Jurkat, Clone E6-1 (cell line): Measurements from ENCODE around the gene COL13A1.

ENCODE experiments used
- DNase-seq: peaks from one replicate; pipeline ENCODE4 v3.0.0-alpha.2; 2011; ENCODE audit warnings: low read depth, low spot score
- H3K4me3 ChIP-seq: 2 replicates; pipeline ENCODE4 v1.5.1; 2011; ENCODE audit warnings: mild to moderate bottlenecking, low read length, control low read depth, moderate library complexity

Gene COL13A1

GRCh38 chr10:69858201-69858600 lies 56.5 kb downstream of the COL13A1 start:
- no peak for DNase-seq

GRCh38 chr10:69860271-69860670 lies 58.6 kb downstream of the COL13A1 start:
- no peak overlapping the region for H3K4me3 ChIP-seq
- DNase-seq = peak; percentile 84

More at GRCh38 chr10:69858201-69858600, 56.5 kb downstream of the COL13A1 start:
- no peak overlapping the region for H3K4me3 ChIP-seq

- DNase-seq = peak; percentile 65
- no peak overlapping the region for H3K4me3 ChIP-seq
Measured at GRCh38 chr10:69861251-69862240, 59.8 kb downstream of the COL13A1 start.

DNA sequence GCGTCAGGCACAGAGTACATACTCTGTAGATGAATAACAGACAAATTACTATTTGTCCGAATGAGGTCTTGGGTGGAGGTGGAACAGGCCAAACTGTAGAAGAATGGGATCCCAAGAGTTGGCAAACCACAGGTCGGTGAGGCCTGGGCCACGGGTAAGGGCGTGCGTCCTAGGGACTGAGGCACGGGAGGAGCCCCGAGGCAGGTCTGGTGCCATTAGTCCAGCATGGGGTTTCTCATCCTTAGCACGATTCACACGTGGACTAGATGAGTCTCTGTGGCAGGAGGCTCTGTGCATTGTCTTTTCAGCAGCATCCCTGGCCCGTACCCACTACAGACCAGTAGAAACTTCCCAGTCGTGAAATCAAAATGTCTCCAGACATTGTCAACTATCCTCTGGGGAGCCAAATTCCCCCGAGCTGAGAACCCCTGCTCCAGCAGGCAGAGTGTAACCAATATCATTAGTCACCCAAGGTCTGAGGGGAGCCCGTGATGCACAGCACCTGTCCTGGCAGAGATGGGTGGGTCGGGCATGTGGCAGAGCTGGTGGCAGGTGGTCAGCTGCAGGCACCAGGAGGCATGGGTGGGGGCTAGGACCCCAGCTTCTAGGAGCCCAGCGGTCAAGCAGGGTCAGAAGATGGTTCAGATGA lies 61.3 kb downstream of the COL13A1 start:
- H3K4me3 ChIP-seq = no peak overlapping the region
- DNase-seq = no peak

- no peak for DNase-seq
Measured at GRCh38 chr10:69863580-69863979, 61.9 kb downstream of the COL13A1 start.

GRCh38 chr10:69864321-69864720 lies 62.6 kb downstream of the COL13A1 start:
- DNase-seq = no peak
- H3K4me3 ChIP-seq = no peak overlapping the region

More at GRCh38 chr10:69863580-69863979, 61.9 kb downstream of the COL13A1 start:
- no peak overlapping the region for H3K4me3 ChIP-seq

DNA sequence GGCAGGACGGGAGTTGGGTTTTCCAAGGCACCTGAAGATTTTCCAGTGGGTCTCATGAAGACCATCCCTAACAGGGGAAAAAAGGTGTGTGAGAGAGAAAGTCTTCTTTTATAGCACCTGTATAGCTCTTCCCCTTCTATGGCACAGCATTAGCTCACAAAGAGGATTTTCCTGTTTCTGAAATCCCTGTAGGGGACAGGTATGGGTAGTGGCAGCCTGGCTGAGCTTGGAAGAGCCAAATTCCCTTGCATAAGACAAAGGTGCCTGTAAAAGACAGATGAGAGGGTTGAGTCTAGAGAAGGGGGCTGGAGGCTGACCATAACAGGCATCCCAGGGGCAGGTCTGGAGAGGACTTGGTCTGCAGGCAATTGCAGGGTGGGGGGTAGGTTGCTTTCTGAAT lies 63.7 kb downstream of the COL13A1 start:
- no peak for DNase-seq

DNA sequence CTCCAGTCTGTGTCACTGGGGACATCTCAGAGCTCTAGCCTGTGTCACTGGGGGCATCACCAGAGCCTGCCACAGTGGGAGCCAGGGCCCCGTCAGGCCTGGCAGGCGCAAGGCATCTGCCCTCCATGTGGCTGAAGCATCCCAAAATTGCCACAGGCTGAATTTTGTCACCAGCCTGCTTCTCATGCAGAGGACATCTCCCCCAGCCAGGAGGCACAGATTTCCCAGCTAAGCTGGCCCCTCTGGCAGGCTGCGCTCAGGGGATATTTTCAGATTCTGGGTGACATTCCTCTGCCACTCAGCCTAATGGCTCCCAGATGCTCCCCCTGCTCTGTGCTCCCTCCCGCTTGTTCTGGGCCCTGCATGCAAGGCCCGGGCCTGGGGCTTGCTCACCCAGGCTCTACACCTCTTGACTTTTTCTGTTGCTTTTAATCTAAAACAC lies 64.6 kb downstream of the COL13A1 start:
- H3K4me3 ChIP-seq = no peak overlapping the region
- DNase-seq = no peak

More for the DNA sequence above, 63.7 kb downstream of the COL13A1 start:
- H3K4me3 ChIP-seq = no peak overlapping the region

DNA sequence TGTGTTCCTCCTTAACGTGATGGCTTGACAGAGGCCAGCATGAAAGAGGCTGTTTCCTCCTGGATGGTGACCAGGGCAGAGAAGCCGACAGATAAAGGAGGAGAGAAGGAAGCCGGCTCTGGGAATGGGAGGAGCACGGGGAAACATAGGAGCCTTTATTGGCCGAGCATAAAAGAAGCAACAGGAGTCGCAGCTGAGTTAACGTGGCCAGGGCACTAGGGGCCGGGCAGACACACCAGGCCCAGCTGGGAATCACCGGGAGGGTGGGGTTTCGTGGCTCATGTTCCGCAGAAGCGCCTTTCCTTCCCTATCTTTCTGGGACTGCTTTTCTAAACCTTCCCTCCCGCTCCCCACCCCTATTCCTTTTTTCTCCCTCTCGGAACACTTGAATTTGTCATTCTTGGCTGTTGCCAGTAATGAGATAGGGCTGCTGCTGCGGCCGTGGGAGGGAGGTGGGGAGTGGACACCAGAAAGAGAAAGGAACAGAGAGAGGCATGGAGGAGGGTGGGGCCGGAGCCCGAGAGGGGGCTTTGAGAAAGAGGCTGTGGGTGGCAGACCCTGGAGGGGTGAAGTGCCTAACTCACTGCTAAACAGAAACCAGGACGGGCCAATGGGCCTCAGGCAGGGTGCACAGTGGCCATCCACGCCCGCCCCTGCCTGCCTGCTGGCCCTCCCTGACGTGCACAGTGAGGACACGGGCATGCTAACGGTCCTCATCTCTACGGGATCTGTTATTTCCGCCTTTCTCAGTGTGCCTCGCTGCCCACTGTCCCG lies 65.2 kb downstream of the COL13A1 start:
- DNase-seq = no peak
- no peak overlapping the region for H3K4me3 ChIP-seq

DNA sequence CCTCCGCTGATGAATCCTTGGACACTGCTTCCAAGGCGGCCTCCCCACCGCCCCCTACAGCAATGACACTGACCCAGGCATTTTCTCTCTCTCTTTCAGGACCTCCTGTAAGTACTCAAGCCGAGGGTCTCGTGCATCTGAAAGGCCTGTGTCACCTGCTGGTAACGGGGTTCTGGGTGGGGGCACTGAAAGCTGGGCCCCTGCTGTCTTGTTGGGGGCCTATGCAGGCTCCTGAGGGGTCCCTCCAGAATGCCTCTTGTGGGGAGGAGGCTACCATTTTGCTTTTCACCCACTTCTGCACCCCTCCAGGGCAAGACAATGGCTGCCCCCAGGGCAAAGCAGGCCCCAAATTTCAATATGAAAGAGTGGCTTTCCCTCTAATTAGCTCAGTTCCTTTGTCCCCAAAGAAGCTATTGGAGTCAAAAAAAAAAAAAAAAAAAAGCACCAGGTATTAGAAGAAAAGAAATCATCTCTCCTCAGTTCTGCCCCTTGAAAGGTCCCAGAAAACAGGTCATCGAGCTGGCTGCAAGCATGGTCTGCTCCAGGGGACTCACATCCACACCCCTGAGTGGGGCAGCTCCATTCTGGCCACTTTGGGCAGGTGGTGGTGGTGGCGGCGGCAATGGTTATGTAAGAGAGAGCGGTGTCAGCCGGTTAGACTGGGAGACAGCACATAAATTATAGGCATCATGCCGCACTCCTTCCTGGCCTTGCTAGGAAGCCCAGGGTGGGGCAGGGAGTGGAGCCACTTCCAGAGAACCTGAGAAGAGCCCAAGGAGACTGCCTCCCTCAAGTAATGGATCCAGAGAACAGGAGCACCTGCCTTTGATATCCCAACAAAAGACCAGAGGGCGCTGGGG lies 66.2 kb downstream of the COL13A1 start:
- no peak overlapping the region for H3K4me3 ChIP-seq
- DNase-seq = no peak

DNA sequence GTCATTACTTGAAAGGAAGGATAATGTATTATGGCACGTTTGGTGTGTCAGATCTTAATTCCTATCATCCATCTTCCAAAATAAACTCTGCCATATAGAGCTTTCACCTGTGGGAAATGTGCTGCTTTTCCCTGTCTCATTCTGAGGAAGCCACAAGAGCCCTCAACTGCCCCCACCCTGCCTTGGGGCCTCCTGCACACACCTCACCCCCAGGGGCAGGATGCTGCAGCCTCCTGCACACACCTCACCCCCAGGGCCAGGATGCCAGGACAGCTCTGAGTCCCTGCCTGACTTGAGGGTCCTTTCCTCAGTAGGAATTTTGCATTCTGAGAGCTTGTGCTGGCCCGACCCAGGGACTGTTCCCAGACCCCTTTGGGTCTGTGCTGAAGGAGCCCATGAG lies 67.1 kb downstream of the COL13A1 start:
- no peak for DNase-seq
- no peak overlapping the region for H3K4me3 ChIP-seq

- no peak overlapping the region for H3K4me3 ChIP-seq
- DNase-seq = no peak
Measured at GRCh38 chr10:69869291-69869961, 67.7 kb downstream of the COL13A1 start.

DNA sequence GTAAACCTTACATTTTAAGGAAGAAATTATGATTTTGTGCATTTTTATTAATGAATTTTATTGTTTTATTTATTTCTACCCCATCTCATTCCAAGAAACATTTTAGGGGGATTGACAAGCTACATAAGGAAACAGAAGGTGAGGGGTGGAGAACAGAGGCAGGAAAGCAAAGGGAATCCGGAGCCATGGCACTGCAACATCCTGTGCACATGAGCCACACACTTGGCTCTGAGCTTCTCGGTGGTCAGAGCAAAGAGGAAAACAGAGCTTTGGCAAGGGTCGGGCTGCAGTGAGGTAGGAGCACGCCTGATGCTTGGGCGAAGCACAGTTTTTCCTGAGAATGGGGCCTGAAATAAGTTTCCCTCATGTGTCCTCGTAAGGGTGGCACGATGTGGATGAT lies 68.9 kb downstream of the COL13A1 start:
- no peak overlapping the region for H3K4me3 ChIP-seq
- DNase-seq = no peak

- no peak for DNase-seq
- no peak overlapping the region for H3K4me3 ChIP-seq
Measured at GRCh38 chr10:69871074-69871473, 69.4 kb downstream of the COL13A1 start.

- DNase-seq = no peak
- no peak overlapping the region for H3K4me3 ChIP-seq
Measured at GRCh38 chr10:69872323-69872722, 70.6 kb downstream of the COL13A1 start.

DNA sequence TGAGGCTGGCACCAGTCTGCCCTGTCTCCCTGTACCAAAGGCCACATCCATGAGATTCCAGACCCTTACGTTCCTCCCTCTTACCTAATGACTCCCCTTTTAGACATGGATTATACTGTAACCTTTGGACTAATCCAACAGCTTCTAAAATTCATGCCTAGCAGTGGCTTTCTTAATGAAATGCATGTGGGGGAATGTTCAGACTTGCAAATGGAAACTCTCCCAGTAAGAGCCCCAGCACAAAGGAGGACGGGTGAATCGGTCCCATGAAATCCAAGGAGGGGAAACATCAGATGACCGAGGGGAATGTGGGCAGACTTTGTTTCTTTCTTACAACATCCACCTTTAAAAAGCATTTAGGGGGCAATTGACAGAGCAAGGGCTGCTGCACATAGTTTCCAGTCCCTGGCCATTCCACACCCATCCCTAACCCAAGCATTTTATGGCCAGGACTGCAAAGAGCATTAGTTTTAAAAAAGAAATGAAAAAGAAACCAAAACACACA lies 71.5 kb downstream of the COL13A1 start:
- DNase-seq = no peak
- no peak overlapping the region for H3K4me3 ChIP-seq

DNA sequence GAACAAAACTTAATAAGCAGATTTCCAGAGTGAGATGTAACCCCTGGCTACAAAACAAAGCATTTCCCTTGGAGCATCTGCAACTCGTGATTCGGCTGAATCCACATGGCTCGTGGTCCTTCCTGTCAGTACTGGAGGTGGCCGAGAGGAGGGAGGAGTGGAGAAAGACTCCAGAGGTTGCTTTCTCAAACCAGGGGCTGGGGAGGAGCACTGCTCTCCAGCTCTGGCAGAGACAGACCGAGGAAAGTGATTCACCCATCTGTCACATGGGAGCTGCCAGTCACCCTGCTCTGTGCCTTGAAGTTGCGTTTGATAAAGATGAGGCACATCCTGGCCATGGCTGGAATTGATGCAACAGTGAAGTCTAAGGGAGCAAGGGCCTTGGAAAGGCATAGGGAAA lies 72.7 kb downstream of the COL13A1 start:
- no peak overlapping the region for H3K4me3 ChIP-seq
- no peak for DNase-seq

DNA sequence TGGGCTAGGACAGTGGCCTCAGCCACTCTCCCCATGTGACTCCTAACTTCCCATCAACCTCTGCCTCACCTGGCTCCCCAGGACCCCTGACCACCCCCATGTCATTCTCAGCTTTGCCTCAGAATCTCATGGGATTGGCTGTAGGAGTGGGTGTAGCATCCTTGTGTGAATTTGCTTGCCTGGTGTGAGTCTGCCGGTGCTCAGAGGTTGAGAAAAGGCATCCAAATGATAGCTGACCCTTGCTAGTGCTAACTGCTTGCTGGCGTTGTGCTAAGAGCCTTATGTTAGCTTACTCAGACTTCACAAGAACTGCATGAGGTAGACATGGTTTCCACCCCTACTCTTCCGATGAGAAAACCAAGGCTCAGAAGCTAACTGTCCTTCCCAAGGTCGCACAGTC lies 74.2 kb downstream of the COL13A1 start:
- no peak for DNase-seq
- no peak overlapping the region for H3K4me3 ChIP-seq
